ENCODE measurements around the gene F11R.

DNA sequence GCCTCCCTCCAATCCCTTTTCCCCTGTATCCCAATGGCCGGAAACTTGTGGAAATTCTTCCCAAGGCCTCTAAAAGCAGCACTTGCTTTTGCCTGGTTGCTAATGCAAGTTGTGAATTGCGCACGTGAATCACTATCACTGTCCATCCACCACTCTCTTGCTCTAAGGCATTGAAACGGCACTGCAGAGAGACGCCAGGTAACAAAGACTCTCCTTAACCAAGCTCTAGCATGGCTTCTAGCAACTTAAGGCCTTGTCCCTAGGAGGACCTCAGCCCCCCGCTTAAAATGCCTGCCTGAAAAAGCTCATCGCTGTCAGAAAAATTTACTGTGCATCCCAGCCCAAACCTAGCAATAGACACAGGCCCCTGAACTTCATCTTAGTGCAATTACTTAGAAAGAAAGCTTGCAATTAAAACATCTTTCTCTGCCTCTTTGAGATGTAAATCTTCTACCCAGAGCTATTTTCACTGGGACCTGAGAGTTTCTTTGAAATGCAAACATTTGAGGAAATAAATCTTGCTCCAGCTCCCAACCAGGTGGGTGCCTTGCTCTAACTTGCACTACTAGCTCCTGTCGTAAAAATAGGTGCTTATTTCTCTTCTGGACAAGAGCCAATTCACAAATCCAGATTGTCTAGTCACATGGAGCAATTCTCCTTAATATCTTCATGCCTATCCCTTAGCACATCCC is 33.4 kb downstream of the F11R start:
- TF ChIP-seq EZH2 (IDR thresholded peaks at IDR 0.05; ENCODE audit: insufficient read depth, poor library complexity, severe bottlenecking) (no peak), EZH2phosphoT487 (IDR thresholded peaks at IDR 0.05; ENCODE audit: insufficient read depth, low read depth) (no peak)
